Breast epithelium (tissue), 3 donors: ENCODE results near the gene RBM4.

Source experiments
- CTCF ChIP-seq, 3 donors: fragments of 450-650 bp; IDR thresholded peaks; one replicate each; pipeline ENCODE4 v1.5.1; 2016 to 2017; ENCODE audit warnings: antibody characterized with exemption in 3 of 3, mild to moderate bottlenecking in 3 of 3, moderate library complexity in 3 of 3
- POLR2A ChIP-seq: fragments of 450-650 bp; IDR thresholded peaks from one replicate; pipeline ENCODE4 v1.6.1; 2016; ENCODE audit warnings: antibody characterized with exemption, mild to moderate bottlenecking, moderate library complexity
- POLR2AphosphoS5 ChIP-seq, 3 donors: sonication (generic); formaldehyde crosslinking; IDR thresholded peaks; one replicate each; pipeline ENCODE4 v1.6.1; 2017; ENCODE audit warnings: antibody characterized with exemption in 3 of 3

GRCh38 chr11:66659763-66660162 is 21.3 kb downstream of the RBM4 start:
- no peak for TF ChIP-seq POLR2A
- TF ChIP-seq POLR2AphosphoS5 (IDR thresholded peaks at IDR 0.05) = no peak
- no peak for TF ChIP-seq CTCF (IDR thresholded peaks at IDR 0.05)
